HCT116 (cell line): ENCODE measurements around the gene ANKRD63.

Experiments used
- CTCF ChIP-seq, 3 experiments: fragments of 200-600 bp in 1 of 3; sonication (generic) in 1 of 3; IDR thresholded peaks in 2 of 3; conservative IDR thresholded peaks in 1 of 3; 2 replicates each; pipeline ENCODE4 v1.5.1; 2012 to 2017; ENCODE audit warnings: low read depth in 2 of 3, low read length in 2 of 3, antibody characterized with exemption in 1 of 3, borderline replicate concordance in 1 of 3, control low read depth in 1 of 3, mild to moderate bottlenecking in 1 of 3, mixed read lengths in 1 of 3, mixed run types in 1 of 3, moderate library complexity in 1 of 3; ENCODE audit not compliant: insufficient read depth in 1 of 3
- EGR1 ChIP-seq: IDR thresholded peaks from 2 replicates; pipeline ENCODE4 v1.6.1; 2012; ENCODE audit warnings: low read depth

- TF ChIP-seq CTCF (IDR thresholded peaks at IDR 0.05 in 2 of 3, conservative IDR thresholded peaks at IDR 0.05 in 1 of 3; ENCODE audit: borderline replicate concordance in 1 of 3, insufficient read depth in 1 of 3, low read depth in 2 of 3, low read length in 2 of 3) (no peak), EGR1 (no peak)
Observed at GRCh38 chr15:40285554-40286011, 2.7 kb upstream of the ANKRD63 start.
